GM19240 (cell line): Measurements from ENCODE around the gene PRKG1.
"Not testable (repeated sequence)": the region's sequence is repeated elsewhere in the genome, so short reads cannot be mapped to it uniquely, and the experiment has no call there.

Experiments
- DNase-seq: peaks from one replicate; pipeline ENCODE4 v3.0.0; 2011; ENCODE audit warnings: low spot score; ENCODE audit not compliant: insufficient read length

PRKG1 gene

GRCh38 chr10:52239771-52240170 lies 1165.5 kb downstream of the PRKG1 start:
- no peak for DNase-seq

GRCh38 chr10:52245547-52245946 lies 1171.3 kb downstream of the PRKG1 start:
- no peak for DNase-seq

GRCh38 chr10:52247929-52248328 lies 1173.6 kb downstream of the PRKG1 start:
- DNase-seq, result not testable (repeated sequence)

GRCh38 chr10:52248697-52249306 lies 1174.5 kb downstream of the PRKG1 start:
- DNase-seq, result no peak

GRCh38 chr10:52249850-52250395 lies 1175.6 kb downstream of the PRKG1 start:
- DNase-seq, result no peak

GRCh38 chr10:52250510-52250909 lies 1176.2 kb downstream of the PRKG1 start:
- no peak for DNase-seq

GRCh38 chr10:52252307-52252706 lies 1178.0 kb downstream of the PRKG1 start:
- DNase-seq, result no peak

- DNase-seq, result peak; percentile 8
Measured at GRCh38 chr10:52256832-52257691, 1182.8 kb downstream of the PRKG1 start.

GRCh38 chr10:52257692-52258075 lies 1183.4 kb downstream of the PRKG1 start:
- DNase-seq, result no peak

- DNase-seq, result no peak
Measured at GRCh38 chr10:52258799-52259425, 1184.6 kb downstream of the PRKG1 start.

GRCh38 chr10:52259426-52259812 lies 1185.1 kb downstream of the PRKG1 start:
- DNase-seq, result no peak

GRCh38 chr10:52261362-52261761 lies 1187.1 kb downstream of the PRKG1 start:
- DNase-seq, result no peak

- no peak for DNase-seq
Measured at GRCh38 chr10:52265131-52265926, 1191.0 kb downstream of the PRKG1 start.

- no peak for DNase-seq
Measured at GRCh38 chr10:52266858-52267257, 1192.6 kb downstream of the PRKG1 start.

- no peak for DNase-seq
Measured at GRCh38 chr10:52268790-52269189, 1194.5 kb downstream of the PRKG1 start.

GRCh38 chr10:52269233-52269632 lies 1194.9 kb downstream of the PRKG1 start:
- DNase-seq, result no peak

GRCh38 chr10:52276163-52276562 lies 1201.9 kb downstream of the PRKG1 start:
- no peak for DNase-seq

GRCh38 chr10:52276986-52277385 lies 1202.7 kb downstream of the PRKG1 start:
- DNase-seq, result no peak

- no peak for DNase-seq
Measured at GRCh38 chr10:52279546-52279945, 1205.3 kb downstream of the PRKG1 start.

GRCh38 chr10:52280051-52280450 lies 1205.8 kb downstream of the PRKG1 start:
- DNase-seq, result no peak

- no peak for DNase-seq
Measured at GRCh38 chr10:52283174-52283573, 1208.9 kb downstream of the PRKG1 start.
